M059J (cell line): ENCODE measurements around the gene CHST8. TPM values are rescaled to one million over a fixed set of nuclear protein-coding genes. Genes with fewer than 3 reads are reported as not detected.
A peak's percentile ranks its signal among the peaks of the same experiment; 100 is the strongest.
"Not testable (repeated sequence)": the region's sequence is repeated elsewhere in the genome, so short reads cannot be mapped to it uniquely, and the experiment has no call there.

Experiments
- DNase-seq: peaks from one replicate; pipeline ENCODE4 v3.0.0-alpha.2; 2012; ENCODE audit warnings: low read depth
- total RNA-seq: library from RNA; depleted of rRNA; stranded (reverse); fragments of >200 nt; shearing (Covaris generic); gene quantifications from 2 replicates; pipeline ENCODE4 v1.2.3, GENCODE V29; 2014; rRNA removed

Gene CHST8
- total RNA-seq: not detected in 2 replicates

DNA sequence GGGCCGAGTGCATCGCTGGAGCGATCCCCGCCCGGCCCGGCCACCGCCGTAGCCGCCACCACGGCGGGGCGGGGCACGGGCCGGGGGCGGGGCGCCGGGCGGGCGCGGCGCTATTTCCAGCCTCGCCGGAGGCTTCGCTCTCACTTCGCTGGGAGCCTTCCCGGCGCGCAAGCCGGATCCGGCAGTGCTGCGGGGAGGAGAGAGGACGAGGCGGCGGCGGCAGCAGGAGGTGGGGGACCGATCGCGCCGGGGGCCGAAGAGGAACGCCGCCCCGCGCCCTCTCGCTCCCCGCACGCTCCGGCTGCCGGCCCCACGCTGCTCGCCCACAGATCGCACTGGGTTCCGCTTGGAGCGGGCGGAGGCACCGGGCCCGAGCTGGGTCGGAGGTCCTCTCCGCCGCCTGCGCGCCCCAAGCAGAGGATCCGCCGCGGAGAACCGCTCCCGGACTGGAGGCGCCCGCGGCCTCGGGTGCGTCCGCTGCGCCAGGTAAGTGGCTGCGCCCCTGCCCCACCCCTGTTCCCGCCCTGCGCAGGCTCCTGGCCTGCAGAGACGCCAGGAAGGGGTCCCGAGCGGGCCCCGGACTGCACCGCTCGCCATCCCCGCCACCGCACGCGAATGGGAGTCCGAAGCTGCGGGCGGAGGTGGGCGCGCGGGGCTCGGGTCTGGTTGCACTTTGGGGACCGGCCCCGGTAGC, at the start of gene CHST8:
Gene CHST8, plus strand, starts transcription at position 143 of the 694 bp plus-strand sequence. CDS start 67,309 bp downstream, outside the sequence.
- no peak for DNase-seq

GRCh38 chr19:33572929-33573328, 48.8 kb upstream of the CHST8 start:
- no peak for DNase-seq

DNA sequence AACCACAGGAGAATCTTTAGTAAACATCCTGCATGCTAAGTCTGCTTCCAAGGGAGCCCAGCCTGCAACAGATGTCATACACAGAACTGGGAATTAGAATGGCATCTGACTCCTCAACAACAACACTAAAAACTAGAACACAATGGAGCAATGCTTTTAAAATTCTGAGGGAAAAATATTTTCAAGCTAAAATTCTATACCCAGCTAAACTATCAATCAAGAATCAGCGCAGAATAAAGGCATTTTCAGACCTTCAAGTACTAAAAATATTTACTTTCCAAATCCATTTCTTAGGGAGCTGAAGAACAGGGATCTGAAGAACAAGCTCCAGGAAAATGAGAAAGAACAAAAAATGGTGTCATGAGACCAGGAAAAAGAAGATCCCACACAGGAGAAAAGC, 46.9 kb upstream of the CHST8 start:
- DNase-seq: no peak

- DNase-seq: no peak
Measured at GRCh38 chr19:33578697-33579096, 43.1 kb upstream of the CHST8 start.

GRCh38 chr19:33580026-33580644, 41.6 kb upstream of the CHST8 start:
- DNase-seq: no peak

DNA sequence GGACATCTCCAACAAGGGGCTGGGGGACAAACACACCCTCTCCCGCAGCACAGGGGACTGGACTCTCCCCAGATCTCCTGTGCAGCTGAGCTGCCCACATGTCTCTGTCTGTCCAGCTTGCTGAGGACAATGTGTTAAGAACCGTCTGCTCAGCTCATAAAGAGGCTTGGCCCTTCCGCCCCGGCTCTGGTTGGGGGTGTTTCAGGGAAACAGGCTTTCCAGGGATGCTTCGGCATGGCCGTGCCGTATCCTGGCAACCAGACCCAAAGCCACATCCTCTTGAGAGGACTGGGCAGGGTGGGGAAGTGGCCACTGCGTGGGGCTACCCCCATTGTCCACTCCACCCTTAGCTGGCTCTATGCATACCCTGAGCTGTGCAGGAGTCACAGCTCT, 41.1 kb upstream of the CHST8 start:
- DNase-seq: peak; percentile 8

- DNase-seq: no peak
Measured at GRCh38 chr19:33582914-33583313, 38.8 kb upstream of the CHST8 start.

DNA sequence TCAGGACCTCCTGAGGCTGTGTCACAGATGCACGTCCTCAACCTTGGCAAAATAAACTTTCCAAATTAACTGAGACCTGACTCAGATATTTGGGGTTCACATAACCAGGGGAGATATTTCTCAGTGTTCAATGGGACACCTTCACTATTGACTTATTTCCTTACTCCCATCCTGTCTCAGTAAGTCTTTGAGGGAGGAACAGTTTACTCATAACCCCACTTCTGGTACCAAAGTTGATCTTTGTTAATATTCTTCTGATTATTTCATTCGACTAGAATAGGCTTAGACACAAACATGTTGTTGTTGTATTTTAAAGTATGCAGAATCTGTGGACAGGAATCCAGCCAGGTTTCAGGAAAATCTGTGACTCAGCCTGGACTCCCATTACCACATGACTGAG, 34.6 kb upstream of the CHST8 start:
- DNase-seq: no peak

DNA sequence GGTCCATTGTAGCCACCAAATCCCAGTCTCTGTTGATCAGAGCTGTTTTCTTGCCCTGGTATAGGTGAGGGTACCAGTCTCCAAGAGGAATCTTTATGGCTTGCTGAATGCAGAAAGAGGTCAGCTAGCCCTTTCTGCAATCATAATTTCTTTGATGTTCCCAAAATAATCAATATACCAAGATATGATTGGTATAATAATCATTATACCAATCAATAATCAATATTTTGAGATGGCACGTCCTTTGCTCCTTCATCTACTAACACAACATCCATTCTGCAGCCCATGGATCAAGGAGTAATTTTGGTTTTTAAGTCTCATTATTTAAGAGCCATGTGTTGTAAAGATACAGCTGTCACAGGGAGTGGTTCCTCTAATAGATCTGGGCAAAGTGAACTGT, 31.5 kb upstream of the CHST8 start:
- DNase-seq: no peak

DNA sequence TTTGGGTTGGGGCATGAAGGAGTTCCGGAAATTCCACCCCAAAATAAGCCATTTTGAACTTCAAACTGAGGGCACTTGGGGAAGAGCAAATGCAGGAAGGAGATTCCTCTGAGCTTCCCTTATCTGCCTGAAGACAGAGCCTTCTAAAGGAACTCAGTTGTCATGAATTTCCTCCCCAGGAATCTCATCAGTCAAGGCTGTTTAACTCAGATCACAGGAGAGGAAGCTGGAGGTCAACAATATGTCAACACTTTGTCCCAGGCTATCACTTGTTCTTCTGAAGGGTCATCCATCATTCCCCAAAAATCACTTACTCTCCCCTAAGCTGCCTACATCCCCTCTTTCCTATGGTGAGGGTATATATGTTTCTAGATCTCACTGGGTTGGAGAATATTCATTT, 26.0 kb upstream of the CHST8 start:
- no peak for DNase-seq

DNA sequence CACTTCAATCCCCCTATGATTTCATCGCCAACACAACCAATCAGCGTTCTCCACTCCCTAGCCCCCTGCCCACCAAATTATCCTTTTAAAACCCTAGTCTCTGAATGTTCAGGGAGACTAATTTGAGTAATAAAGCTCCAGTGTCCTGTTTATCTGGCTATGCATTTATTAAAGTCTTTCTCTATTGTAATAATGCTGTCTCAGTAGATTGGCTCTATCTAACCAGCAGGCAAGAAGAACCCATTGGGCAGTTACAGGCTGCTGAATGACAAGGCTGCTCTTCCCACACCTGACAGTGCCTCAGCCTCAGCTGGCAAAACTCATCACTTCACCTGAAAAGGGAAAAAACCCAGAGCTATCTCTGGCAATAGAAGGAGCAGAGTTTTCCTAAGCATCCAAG, 20.2 kb upstream of the CHST8 start:
- no peak for DNase-seq

DNA sequence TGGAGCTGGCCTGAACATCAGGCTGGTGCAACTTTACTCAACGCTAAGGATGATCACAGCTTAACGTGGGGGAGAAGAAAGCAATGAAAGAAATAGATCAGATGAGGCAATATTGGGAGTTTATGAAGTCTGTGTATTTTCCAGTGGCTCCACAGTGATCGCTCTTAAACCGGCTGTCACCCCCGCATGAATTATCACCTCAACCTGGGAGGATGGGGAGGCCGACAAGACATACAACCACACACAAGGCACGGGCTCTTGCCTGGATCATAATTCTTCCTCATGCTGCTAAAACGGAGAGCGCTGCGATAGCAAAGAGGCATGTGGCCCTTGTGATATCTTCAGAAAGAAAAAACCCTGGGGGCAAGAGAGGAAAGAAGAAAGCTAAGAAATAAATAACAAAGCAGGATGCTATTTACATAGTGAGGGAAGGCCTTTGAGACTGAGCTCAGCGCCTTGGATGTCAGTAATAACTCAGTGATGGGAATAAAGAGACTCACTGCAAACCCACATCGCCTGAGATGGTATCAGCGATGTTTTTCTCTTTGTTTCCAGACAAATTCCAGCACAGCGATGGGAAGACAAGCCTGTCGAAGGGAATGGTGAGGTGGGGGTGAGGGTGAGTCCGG, 19.1 kb upstream of the CHST8 start:
- no peak for DNase-seq

- no peak for DNase-seq
Measured at GRCh38 chr19:33603377-33603776, 18.4 kb upstream of the CHST8 start.

DNA sequence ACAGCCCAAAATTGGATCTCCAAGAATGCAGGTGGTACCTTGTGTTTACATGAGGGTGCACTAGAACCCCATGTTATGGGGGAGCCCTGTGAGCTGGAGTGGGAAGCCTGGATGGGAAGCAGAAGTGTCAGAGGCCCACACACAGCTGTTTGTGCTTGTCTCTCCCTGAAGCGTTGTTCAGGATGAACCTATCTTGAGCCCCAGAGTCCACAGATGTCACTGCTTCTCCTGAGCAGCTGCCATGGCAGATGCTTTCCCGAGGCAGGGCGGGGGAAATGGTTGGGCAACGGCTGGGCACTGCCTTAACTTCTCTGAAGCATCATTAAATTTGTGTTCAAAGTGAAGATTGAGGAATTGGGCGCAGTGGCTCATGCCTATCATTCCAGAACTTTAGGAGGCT, 17.1 kb upstream of the CHST8 start:
- DNase-seq: no peak

DNA sequence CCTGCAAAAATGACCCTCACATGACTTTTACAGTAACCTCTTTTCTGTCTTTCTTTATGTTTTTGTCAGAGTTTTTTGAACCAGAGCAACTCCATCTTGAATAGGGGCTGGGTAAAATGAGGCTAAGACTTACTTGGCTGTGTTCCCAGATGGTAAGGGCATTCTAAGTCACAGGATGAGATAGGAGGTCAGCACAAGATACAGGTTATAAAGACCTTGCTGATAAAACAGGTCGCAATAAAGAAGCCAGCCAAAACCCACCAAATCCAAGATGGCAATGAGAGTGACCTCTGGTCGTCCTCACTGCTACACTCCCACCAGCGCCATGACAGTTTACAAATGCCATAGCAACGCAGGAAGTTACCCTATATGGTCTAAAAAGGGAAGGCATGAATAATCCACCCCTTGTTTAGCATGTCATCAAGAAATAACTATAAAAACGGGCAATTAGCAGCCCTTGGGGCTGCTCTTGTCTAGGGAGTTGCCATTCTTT, 15.9 kb upstream of the CHST8 start:
- DNase-seq: not testable (repeated sequence)

DNA sequence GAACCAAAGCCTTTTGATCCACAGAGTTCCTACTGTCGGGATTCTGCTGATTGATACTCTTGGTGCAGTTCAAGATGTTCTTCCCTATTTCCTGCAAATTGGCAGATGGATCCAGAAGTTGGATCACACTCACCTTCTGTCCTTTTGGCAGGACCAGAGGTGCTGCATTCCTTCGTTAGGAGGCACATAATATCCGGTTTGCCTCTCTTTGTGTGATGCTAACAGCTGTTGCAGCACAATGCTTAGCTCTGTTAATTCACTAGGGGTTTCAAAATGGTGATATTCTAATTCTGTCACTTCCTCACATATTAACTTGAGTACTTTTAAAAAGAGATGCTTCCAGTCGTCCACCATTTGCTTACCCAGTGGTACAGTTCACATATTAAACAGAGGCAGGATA, 15.2 kb upstream of the CHST8 start:
- DNase-seq: no peak

- DNase-seq: no peak
Measured at GRCh38 chr19:33609353-33609752, 12.4 kb upstream of the CHST8 start.

GRCh38 chr19:33610588-33610987, 11.2 kb upstream of the CHST8 start:
- DNase-seq: no peak

GRCh38 chr19:33612928-33613619, 8.7 kb upstream of the CHST8 start:
- DNase-seq: no peak

DNA sequence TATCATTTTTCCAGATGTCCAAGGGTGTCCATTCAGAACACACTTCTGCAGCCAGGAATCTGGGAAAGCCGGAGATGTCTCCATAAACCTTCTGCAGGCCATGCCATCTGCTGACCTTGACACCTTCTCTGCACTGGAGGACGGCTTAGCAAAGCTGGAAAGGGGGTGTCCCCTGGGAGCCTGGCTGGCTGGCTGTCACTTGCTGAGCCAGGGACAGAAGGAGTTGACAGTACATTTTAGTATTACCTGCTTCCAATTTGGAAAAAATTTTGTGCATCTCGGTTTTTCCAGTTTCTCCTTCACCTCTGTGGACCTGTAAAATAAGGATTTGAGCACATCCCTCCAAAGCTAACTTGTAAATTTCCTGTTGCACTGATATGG, 8.1 kb upstream of the CHST8 start:
- no peak for DNase-seq

GRCh38 chr19:33616346-33616745, 5.4 kb upstream of the CHST8 start:
- no peak for DNase-seq

GRCh38 chr19:33616857-33617256, 4.9 kb upstream of the CHST8 start:
- DNase-seq: no peak
